Fibroblast of the conjunctiva (primary cell): ENCODE results near the gene MROH2A.

Experiments
- DNase-seq: peaks from one replicate; pipeline ENCODE4 v3.0.0-alpha.2; 2010; ENCODE audit warnings: low read depth

The MROH2A gene

DNA sequence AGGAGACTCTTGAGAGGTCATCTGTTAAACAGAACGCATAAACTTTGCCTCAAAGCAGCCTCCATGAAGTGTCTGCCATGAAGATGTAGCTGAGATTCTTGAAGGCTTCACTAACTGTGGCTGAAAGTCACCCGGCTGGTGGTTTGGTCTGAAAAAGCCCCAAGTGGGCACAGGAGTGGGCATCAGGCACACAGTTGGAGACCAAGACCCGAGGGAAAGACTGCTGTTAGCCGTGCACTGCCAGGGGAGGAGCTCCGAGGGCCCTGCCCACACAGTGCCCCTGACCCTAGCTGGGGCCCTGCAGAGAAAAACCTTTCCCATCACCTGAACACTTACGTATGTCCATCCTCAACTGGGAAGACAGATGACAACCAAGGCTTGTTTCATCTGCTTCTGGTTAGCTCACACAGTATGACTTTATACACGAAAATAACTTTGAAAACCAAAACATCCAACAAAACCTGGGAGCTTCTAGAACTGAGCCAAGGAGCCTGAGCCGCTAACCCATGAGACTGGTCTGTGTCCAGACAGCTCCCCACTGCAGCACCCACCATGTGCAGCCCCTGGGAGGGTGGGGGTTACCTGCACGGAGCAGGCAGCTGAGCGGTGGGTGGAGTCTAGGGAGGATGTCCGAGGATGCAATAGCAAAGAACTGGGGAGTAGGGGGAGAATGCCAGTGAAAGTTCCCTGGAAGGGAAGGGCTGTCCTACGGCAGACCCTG, 60.8 kb downstream of the MROH2A start:
- no peak for DNase-seq

DNA sequence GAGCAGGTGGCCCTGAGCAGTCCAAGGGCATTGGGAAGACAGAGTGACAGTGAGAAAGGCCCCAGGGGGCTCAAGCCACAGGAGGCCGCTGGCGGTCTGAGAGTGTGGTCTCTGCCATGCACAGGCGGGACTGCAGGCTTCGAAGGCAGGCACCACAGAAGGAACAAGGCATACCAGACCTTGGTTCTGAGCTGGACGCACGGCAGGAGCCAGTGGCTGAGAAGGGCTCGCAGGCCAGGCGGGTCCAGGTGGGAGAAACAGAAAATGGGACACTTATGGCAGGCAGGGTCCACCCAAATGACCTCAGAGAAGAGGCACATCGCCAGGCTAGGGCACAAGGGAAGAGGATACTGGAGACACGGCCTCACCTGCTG, 61.3 kb downstream of the MROH2A start:
- no peak for DNase-seq

DNA sequence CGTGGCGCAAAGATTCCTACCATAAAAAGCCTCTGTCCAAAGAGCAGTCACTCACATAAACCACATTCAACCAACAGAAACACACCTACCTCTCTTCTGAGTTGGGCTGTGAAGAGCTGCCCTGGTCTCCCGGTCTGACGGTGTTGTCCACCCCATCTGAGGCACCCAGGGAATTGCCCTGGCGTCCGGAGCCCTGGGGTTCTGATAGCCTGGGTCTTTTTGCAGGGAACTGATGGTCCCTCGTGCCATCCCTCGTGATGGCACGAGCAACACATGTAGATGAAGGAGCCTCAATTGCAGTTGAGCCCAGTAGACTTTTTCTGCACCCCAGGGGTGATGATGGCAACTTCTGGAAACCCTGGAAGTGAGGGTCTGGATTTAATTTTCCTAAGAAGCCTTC, 62.4 kb downstream of the MROH2A start:
- no peak for DNase-seq

DNA sequence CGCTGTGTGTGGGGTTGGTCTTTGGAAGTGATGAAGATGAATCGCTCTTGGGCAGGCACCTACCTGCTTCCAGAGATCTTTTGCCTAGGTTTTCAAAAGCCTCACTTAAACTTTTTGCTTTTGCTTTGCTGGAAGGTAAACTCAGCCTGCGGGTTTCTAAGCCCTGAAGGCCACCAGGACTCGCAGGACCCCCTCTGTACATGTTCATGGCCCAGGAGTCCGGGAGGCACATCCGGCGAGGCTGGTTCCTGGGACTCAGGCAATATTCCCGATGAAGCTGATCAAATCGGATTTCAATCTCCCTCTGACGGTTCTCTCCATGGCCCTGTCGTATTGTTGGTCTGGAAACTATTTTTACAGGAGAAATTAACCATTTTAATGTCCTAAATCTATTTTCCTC, 63.1 kb downstream of the MROH2A start:
- no peak for DNase-seq

DNA sequence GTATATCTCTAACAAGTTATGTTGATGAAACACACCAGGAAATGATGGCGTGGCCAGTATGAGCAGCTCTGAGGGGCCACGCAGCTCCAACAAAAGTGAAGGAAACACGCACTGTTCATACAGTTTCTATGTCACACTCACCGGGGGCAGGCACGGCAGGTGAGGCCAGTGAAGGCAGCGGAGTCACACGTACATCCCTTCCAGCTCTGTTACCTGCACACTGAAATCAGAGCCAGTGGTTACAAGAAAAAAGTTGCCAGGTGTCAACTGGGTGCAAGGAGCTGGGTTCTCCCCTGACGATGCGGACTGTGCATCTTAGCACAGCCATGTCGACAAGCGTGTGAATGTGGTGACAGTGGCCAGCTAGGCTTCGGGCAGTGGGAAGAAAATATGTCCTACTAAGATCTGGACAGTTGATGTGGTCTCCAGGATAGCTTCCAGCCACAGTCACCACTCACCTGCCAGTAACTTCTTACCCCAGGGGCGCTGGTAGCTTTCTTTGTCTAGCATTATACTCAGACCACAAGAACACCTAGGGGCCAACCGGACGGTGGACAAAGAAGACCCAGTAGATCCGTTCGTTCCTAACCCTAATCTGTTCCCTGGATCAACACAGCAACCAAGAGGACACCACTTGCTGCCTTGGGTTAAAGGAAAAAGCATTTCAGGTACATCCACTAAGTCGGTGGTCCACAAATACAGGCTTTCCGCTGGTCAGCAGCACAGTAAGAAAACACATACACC, 66.1 kb downstream of the MROH2A start:
- no peak for DNase-seq

DNA sequence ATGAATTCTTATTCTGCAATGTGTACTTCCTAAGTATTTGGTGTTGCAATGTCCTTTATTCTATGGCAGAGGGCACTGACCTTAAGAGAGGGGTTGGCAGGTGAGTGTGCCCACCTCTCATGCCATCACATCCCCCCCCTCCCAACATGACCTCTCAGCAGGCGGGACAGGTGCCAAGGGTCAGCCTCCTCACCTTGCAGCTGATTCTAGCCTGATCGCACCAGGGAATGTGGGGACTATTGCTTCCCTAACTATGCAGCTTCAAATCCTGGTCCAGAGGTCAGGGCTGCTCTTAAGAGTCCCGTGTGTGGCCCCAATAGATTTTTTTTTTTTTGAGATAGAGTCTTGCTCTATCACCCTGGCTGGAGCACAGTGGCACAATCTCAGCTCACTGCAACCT, 66.7 kb downstream of the MROH2A start:
- no peak for DNase-seq

DNA sequence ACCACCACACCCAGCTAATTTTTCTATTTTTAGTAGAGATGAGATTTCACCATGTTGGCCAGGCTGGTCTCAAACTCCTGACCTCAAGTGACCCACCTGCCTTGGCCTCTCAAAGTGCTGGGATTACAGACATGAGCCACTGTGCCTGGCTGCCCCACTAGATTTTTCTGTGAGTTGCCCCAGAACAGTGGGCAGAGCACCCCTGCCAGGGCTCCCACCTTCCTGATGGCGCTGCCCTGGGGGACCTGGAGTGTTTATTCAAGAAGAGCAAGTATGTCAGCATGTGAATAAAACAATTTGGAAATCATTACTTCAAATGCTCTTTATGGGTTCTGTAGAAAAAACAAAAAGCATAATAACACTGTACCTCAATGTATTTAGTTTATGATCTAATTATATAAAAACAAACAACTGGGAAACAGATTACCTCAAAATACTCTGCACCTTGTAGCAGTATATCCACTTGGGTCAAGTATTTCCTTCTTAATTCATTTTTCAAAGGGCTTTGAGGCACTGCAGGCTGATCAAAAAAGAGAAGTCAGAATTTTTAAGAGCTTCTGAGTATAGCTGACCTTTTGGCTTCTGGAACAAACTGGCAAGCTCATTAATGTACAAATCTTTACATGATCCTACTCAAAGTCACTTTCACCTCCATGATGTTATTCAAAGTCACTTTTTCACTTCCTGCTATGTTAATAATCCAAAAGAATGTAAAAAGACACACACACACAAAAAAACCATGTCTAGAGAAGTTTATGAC, 67.4 kb downstream of the MROH2A start:
- no peak for DNase-seq

DNA sequence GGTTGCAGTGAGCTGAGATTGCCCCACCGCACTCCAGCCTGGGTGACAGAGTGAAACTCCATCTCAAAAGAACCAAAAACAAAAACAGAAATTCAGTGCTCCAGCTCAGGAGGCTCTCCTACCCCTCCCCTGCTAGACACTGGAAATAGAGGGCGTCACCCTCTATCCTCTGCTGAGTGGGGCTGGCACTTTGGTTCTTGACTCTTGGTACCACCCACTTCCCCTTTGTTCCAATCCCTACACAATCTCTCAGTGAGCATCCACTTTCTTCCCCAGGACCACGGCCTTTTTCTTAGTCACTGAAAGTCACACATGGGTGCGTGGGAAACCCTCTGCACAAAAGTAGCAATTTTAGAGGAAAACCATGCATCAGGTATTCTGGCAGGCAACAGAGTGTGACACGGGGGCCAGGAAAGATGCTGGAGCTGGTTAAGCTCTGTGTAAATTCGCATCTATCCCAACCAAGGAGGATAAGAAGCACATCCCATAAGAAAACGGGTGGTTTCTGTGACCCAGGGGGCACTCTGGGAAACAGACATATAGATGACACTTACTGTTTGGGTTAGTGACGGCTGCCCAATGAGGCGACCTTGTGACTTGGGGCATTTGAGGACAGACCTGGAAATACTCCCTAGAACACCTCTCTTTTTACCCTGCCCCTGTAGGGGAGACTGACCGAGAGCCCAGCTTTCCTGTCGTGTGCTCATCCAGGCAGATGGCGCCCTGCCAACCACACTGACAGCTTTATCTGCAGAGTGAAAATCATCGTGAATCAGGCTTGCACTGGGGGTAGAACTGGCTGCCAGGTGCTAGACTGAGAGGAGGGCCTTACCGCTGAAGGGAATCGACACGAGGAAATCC, 68.5 kb downstream of the MROH2A start:
- DNase-seq: no peak

DNA sequence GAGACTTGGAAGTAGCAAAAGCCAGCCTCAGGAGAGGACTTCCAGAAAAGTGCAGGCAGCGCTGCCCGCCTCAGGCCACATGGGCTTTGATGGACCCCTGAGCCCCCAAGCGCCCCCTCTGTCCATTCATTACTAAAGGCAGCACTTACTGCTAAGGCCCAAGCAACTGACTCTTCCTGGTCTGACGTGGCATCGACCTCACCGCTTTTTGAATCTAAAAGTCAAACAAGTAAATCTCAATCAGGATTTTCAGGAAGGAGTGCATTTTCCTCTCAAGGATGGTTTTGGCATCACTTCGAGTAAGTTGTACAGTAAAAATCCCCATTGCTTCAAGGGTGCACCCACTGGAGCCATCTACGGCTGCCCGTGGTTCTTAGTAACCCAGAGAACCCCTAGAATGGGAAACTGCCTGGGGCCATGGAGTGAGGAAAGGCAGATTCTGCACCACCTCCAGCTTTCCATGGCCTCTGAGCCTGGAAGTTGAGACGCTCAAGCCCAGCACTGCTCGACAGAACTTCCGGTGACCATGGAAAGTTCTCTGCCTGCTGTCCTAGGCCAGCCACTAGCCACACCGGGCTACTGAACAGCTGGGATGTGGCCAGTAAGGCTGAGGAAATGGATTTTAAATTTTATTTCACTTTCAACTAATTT, 69.2 kb downstream of the MROH2A start:
- DNase-seq: no peak

DNA sequence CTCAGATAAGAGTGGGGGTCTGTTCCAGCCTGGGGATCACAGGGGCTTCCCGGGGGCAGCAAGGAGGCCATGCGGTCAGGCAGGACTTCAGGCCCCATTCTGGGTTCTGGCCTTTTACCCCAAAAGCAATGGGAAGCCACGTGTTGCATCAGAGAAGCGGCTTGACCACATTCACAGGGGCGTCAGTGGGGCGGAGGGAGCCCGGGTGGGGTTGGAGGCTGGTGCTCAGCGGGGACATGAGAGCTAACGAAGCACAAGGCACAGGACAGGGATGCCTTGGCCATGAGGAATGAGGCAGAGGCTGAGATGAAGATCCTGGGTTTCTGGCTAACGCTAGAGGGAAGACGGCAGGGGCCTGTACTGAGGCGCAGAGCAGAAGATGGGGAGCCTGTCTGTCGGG, 70.1 kb downstream of the MROH2A start:
- no peak for DNase-seq

DNA sequence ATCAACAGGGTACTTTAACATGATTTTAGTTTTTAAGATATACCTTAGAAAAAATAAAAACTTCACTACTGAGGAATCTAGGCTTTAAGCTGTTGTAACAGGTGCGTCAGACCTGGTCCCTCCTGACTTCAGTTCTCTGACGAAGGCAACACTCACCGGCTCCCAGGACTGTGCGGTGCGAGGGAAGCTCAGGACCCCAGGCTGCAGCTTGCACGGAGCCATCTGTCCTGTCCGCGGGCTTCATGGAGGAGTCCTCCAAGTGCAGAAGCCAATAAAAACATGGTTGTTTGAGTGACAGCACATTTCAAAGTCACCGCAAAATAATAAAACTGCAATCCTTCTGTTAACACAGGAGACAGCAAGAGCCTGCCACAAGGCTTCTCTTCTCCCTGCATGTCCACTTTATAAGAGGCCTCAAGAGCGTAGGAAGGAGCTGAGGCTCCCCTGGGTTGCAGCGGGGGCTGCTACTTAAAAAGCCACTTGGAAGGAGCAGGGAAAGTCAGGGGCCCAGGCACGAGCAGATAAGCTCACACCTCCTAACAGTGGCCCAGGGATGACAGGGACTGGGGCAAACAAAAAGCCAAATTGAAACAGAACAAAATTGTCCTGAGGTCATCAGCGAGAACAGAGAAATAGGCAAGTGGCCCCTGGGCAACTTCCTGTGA, 71.6 kb downstream of the MROH2A start:
- no peak for DNase-seq

DNA sequence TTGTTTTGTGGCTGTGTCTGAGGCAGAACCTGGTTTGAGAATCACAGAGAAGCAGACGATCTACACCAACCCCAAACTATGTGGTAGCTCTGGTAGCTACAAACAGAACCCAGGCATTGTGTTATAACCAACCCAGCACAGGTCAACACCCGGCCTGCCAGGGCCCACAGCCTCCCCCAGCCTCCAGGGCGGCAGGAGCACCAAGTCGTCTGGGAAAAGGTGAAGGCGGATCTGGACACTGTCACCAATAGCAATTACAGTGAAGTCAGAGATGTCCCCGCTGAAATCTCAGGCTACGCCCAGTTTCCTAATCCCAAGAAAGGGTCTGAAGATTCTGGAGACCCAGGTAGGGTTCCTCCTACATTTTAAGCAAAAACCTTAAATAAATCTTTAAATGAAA, 72.6 kb downstream of the MROH2A start:
- DNase-seq: no peak

DNA sequence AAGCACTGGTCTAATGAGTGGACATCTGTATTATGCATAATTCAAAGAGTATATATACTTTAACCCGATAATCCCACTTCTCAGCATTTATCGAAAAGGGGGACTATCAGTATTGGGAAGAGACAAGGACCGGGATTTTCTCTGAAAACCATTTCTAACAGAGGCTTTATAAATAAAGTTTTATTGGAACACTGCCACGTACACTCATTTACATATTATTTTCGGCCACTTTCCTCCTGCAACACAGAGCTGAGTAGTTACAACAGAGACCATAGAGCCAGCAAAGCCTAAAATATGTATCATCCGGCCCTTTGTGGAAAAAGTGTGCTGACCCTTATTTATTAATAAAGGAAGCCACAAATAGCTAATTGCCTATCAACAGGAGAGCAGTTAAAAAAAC, 73.0 kb downstream of the MROH2A start:
- DNase-seq: no peak

DNA sequence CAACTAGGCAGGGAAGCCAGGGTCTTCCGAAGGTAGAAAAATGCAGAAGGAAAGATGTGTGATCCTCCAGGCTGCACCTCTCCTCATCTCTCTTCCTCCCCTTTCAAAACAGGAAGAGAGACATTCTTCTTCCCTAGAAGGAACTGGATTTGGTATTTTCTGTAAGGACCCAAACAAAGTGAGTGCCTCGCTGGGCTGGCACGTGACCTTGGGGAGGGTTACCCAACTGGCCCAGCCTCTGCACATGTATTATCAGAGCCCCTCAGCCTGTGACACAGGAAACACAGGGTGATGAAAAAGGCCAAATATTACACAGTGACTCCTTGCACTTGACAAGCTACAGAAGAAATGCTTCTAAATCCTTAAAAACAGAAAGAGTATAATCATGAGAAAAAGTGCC, 73.9 kb downstream of the MROH2A start:
- DNase-seq: no peak

DNA sequence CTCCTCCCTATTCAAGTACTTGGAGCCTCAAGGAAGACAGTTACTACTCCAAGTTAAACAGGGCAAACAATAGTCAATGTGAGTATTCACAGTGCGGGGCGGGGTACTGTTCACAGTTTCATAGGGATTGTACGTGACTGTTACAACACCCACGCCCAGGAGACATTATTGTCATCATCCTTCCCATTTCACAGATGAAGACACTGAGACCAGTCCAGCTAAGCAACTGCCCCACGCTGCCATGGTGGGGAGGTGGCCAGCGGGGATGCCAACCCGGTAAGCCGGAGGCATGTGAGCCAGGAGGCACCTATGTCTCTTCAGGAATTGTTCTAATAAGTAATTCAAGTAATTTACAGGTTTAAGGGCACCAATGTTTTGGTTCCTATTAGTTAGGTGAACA, 75.2 kb downstream of the MROH2A start:
- DNase-seq: no peak

DNA sequence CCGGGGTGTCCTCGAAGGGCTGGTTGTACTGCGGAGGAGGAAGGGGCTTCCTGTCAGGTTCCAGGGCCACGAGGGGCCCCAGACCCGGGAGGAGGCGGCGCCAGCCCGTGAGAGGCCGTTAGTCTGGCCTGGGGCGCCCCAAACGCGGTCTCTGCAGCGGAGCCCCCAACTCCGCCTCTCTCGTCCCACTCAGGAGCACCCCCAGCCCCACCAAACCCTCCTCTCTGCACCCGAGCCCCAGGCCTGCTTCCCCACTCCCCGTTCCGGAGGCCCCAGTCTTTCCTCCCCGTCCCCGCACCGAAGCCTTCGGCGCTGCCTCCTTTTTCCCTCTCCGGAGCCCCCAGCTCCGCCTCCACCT, 75.7 kb downstream of the MROH2A start:
- no peak for DNase-seq

DNA sequence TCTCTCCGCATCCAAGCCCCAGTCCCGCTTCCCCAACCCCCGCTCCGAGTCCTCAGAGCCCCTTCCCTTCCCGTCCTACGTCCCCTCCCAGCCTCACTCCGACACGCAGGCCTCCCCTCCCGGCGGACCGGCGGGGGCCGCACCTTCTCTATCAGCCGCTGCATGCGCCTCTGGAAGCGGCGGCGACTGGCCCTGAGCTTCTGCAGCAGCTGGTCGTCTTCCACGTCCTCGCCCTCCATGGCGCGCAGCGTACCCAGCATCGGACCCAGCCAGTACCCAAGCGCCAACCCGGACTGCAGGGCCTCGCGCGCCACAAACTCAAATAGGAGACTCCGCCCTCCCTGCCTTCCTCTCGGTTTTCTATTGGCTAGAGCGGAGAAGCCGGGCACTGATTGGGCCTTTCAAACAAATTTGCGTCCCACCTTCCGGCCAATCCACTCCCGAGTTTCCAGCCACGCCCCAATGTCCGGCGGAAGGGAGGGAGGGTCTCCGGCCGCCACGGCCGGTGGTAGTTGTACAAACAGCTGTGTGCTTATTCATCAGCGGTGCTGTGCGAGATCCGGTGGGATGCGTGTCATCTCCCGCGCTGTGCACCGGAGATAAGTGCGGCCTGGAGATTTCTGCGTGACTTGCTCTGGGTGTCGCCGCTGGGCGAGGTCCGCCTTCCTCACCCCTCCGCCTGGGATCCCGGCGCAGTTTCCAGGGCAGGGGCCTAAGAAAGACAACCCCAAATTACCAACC, 76.3 kb downstream of the MROH2A start, which contains the start of gene HJURP:
TSS of gene HJURP (minus strand) at position 295 of the 741 bp plus-strand sequence. CDS start at position 260, 35 bp downstream.
- peak; percentile 93 for DNase-seq

DNA sequence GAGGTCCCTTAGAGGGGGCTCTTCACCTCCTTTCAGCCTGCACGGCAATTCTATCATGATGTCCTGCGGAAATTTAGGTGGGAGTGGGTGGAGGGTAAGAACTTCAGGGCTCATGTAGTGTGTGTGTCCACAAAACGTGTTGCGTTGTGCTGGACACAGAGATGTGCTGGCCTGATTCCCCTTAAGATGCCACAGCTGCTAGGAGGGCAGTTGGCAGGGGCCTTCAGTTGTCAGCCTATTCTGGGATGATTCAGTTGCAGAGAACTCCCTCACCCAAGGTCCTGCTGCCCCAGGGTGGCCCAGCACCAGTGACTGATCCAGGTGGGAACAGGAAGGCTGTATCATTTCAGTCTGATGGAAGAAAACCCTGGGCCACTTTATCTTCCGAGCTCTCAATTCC, 77.2 kb downstream of the MROH2A start:
- no peak for DNase-seq

DNA sequence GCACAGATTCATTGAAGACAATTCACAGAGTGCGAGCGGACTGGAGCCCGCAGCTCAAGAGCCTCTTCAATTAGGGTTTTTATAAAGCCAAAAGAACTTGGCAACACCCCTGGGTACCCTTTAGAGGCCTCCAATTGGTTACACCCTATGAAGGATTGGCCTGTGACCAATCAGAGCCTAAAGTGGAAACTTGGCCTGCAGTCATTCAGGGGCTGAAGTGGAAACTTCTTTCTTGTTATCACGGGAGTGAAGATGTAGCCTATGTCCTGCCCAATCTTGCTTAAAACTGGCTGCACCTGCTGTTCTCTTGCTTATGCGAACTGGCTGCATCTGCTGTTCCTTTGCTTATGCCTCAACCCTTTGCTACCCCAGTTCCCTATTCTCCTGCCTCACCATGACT, 78.1 kb downstream of the MROH2A start:
- DNase-seq: no peak

DNA sequence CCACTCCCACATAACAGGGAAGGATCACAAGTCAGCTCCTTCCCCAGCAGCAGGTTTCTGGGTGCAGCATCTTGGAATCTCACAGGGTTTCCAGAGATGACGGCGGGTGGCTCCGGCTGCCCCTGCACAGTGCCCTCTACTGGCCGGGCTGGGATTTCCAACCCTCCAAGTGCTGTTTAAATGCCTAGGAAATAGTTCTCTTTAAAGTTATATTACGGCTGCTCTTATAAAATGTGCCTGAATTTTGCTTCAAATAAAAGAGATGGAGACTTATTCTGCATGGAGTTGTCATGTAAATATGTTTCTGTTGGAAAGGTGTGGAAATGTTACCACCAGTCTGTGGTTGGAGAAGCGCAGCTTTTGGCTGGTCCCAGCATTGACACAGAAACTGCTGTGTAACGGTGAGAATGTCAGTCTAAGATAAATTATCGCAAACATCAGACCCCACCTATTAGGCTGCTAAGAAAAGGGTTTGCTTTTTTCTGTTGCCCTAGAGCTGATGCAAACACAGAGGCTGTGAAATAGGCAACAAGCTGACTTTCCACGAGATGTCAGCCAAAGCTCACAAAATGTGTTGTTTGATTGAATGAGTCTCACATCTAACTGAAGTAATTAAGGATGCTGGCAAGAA, 79.5 kb downstream of the MROH2A start:
- no peak for DNase-seq
